Measurements from ENCODE around the gene TMEM63C.
"Not testable (repeated sequence)": the region's sequence is repeated elsewhere in the genome, so short reads cannot be mapped to it uniquely, and the experiment has no call there.

TMEM63C gene

GRCh38 chr14:77259025-77259715 lies 77.6 kb downstream of the TMEM63C start:
- DNase-seq: no peak

- DNase-seq: no peak
These were observed 78.6 kb downstream of the TMEM63C start for GRCh38 chr14:77260199-77260598.

GRCh38 chr14:77260631-77261030 lies 79.0 kb downstream of the TMEM63C start:
- no peak for DNase-seq

GRCh38 chr14:77264466-77265186 lies 83.0 kb downstream of the TMEM63C start:
- DNase-seq: no peak

GRCh38 chr14:77265187-77265515 lies 83.6 kb downstream of the TMEM63C start:
- no peak for DNase-seq

GRCh38 chr14:77265561-77266335 lies 84.2 kb downstream of the TMEM63C start:
- DNase-seq: no peak

GRCh38 chr14:77266336-77266735 lies 84.7 kb downstream of the TMEM63C start:
- DNase-seq: no peak

GRCh38 chr14:77267937-77268699 lies 86.5 kb downstream of the TMEM63C start:
- DNase-seq: no peak

GRCh38 chr14:77268989-77269600 lies 87.5 kb downstream of the TMEM63C start:
- DNase-seq: no peak

GRCh38 chr14:77270361-77271112 lies 88.9 kb downstream of the TMEM63C start:
- no peak for DNase-seq

- DNase-seq: no peak
These were observed 89.6 kb downstream of the TMEM63C start, which contains the start of gene NGB for GRCh38 chr14:77271113-77271710. NGB (minus strand) TSS chr14:77271206; CDS start chr14:77270937, 269 bp downstream.

- DNase-seq: no peak
These were observed 90.7 kb downstream of the TMEM63C start for GRCh38 chr14:77272261-77272660.

- no peak for DNase-seq
These were observed 92.2 kb downstream of the TMEM63C start for GRCh38 chr14:77273796-77274195.

- DNase-seq: no peak
These were observed 93.5 kb downstream of the TMEM63C start for GRCh38 chr14:77275041-77275580.

GRCh38 chr14:77275601-77276017 lies 94.0 kb downstream of the TMEM63C start:
- DNase-seq: no peak

- DNase-seq: no peak
These were observed 94.8 kb downstream of the TMEM63C start for GRCh38 chr14:77276295-77276935.

- no peak for DNase-seq
These were observed 95.4 kb downstream of the TMEM63C start for GRCh38 chr14:77276959-77277358.

GRCh38 chr14:77278461-77279230 lies 97.0 kb downstream of the TMEM63C start:
- DNase-seq: no peak

- DNase-seq: no peak
These were observed 98.1 kb downstream of the TMEM63C start for GRCh38 chr14:77279719-77280118.

- not testable (repeated sequence) for DNase-seq
These were observed 99.3 kb downstream of the TMEM63C start for GRCh38 chr14:77280921-77281320.

Data from T1000 (cell line).